ENCODE data around the gene RIN3. TPM values are rescaled to one million over a fixed set of nuclear protein-coding genes. Genes with fewer than 3 reads are reported as not detected.

RIN3 gene
- total RNA-seq, 1 donor from 2014 or later = 0.76 TPM

GRCh38 chr14:92581206-92581605 lies 67.6 kb downstream of the RIN3 start:
- Mint-ChIP-seq H3K27ac (ENCODE audit: unreplicated experiment) (no peak overlapping the region), H3K4me3 (ENCODE audit: unreplicated experiment) (no peak overlapping the region), H3K36me3 (ENCODE audit: unreplicated experiment) (no peaks in the 10 kb centered on the region), H3K4me1 (ENCODE audit: low read depth, unreplicated experiment) (no peaks in the 10 kb centered on the region), H3K9me3 (ENCODE audit: unreplicated experiment) (peaks cover 4% of the 10 kb centered on the region), H3K27me3 (ENCODE audit: unreplicated experiment) (peaks cover 3% of the 10 kb centered on the region)
- no peak for TF ChIP-seq CTCF (IDR thresholded peaks at IDR 0.05; ENCODE audit: partially characterized antibody, unreplicated experiment)
- DNase-seq = no peak

GRCh38 chr14:92581966-92582566 lies 68.5 kb downstream of the RIN3 start:
- H3K9me3 Mint-ChIP-seq (ENCODE audit: unreplicated experiment) = peaks cover 4% of the 10 kb centered on the region
- DNase-seq = no peak
- no peaks in the 10 kb centered on the region for H3K4me1 Mint-ChIP-seq (ENCODE audit: low read depth, unreplicated experiment)
- no peaks in the 10 kb centered on the region for H3K36me3 Mint-ChIP-seq (ENCODE audit: unreplicated experiment)
- H3K27me3 Mint-ChIP-seq (ENCODE audit: unreplicated experiment) = peaks cover 3% of the 10 kb centered on the region
- TF ChIP-seq CTCF (IDR thresholded peaks at IDR 0.05; ENCODE audit: partially characterized antibody, unreplicated experiment) = no peak
- no peak overlapping the region for H3K4me3 Mint-ChIP-seq (ENCODE audit: unreplicated experiment)
- no peak overlapping the region for H3K27ac Mint-ChIP-seq (ENCODE audit: unreplicated experiment)

GRCh38 chr14:92582706-92583452 lies 69.3 kb downstream of the RIN3 start:
- TF ChIP-seq CTCF (IDR thresholded peaks at IDR 0.05; ENCODE audit: partially characterized antibody, unreplicated experiment) = no peak
- Mint-ChIP-seq H3K9me3 (ENCODE audit: unreplicated experiment) (peaks cover 2% of the 10 kb centered on the region), H3K36me3 (ENCODE audit: unreplicated experiment) (no peaks in the 10 kb centered on the region), H3K27me3 (ENCODE audit: unreplicated experiment) (peaks cover 3% of the 10 kb centered on the region), H3K4me3 (ENCODE audit: unreplicated experiment) (no peak overlapping the region), H3K27ac (ENCODE audit: unreplicated experiment) (no peak overlapping the region), H3K4me1 (ENCODE audit: low read depth, unreplicated experiment) (no peaks in the 10 kb centered on the region)
- DNase-seq = no peak

GRCh38 chr14:92584220-92584619 lies 70.6 kb downstream of the RIN3 start:
- no peak for TF ChIP-seq CTCF (IDR thresholded peaks at IDR 0.05; ENCODE audit: partially characterized antibody, unreplicated experiment)
- no peak for DNase-seq
- Mint-ChIP-seq H3K36me3 (ENCODE audit: unreplicated experiment) (no peaks in the 10 kb centered on the region), H3K9me3 (ENCODE audit: unreplicated experiment) (peaks cover 2% of the 10 kb centered on the region), H3K4me3 (ENCODE audit: unreplicated experiment) (no peak overlapping the region), H3K27me3 (ENCODE audit: unreplicated experiment) (peaks cover 2% of the 10 kb centered on the region), H3K4me1 (ENCODE audit: low read depth, unreplicated experiment) (no peaks in the 10 kb centered on the region), H3K27ac (ENCODE audit: unreplicated experiment) (no peak overlapping the region)

GRCh38 chr14:92584816-92585215 lies 71.2 kb downstream of the RIN3 start:
- no peak for TF ChIP-seq CTCF (IDR thresholded peaks at IDR 0.05; ENCODE audit: partially characterized antibody, unreplicated experiment)
- Mint-ChIP-seq H3K36me3 (ENCODE audit: unreplicated experiment) (no peaks in the 10 kb centered on the region), H3K4me1 (ENCODE audit: low read depth, unreplicated experiment) (no peaks in the 10 kb centered on the region), H3K9me3 (ENCODE audit: unreplicated experiment) (peaks cover 2% of the 10 kb centered on the region), H3K4me3 (ENCODE audit: unreplicated experiment) (no peak overlapping the region), H3K27me3 (ENCODE audit: unreplicated experiment) (peaks cover 2% of the 10 kb centered on the region), H3K27ac (ENCODE audit: unreplicated experiment) (no peak overlapping the region)
- DNase-seq = no peak
